ENCODE measurements around the gene RHAG. TPM values are rescaled to one million over a fixed set of nuclear protein-coding genes. Genes with fewer than 3 reads are reported as not detected.

Gene RHAG
- total and polyA plus RNA-seq, 2 experiments from 2014 or later = not detected

DNA sequence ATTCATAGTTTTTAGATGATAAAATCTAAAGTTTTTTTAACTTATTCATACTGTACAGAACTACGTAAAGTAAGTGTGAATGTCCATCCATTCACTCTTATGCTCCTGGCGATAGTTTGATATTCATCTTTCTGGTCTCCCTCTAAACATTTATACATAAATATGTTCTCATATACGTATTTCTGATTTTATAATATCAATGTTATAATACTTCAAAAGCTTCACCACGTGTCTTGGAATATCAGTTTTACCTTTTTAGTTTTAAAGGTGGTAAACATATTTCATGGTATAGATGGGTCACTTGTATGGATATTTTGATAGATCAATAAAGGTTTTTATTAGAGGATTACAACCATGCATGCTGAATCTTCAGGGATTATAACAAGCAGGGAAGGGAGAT is 10.3 kb upstream of the RHAG start:
- H3K79me2 ChIP-seq (replicated peaks; ENCODE audit: insufficient read depth) = no peaks in the 10 kb centered on the region
- no peak overlapping the region for H3K4me3 ChIP-seq
- no peaks in the 10 kb centered on the region for H3K9me3 Mint-ChIP-seq
- no peaks in the 10 kb centered on the region for H3K27me3 Mint-ChIP-seq (ENCODE audit: insufficient read depth, low read depth, poor library complexity)
- no peak overlapping the region for H3K4me3 Mint-ChIP-seq
- TF ChIP-seq JUNB (IDR thresholded peaks at IDR 0.05; ENCODE audit: unreplicated experiment) = no peak
- TF ChIP-seq, protein P1, sequence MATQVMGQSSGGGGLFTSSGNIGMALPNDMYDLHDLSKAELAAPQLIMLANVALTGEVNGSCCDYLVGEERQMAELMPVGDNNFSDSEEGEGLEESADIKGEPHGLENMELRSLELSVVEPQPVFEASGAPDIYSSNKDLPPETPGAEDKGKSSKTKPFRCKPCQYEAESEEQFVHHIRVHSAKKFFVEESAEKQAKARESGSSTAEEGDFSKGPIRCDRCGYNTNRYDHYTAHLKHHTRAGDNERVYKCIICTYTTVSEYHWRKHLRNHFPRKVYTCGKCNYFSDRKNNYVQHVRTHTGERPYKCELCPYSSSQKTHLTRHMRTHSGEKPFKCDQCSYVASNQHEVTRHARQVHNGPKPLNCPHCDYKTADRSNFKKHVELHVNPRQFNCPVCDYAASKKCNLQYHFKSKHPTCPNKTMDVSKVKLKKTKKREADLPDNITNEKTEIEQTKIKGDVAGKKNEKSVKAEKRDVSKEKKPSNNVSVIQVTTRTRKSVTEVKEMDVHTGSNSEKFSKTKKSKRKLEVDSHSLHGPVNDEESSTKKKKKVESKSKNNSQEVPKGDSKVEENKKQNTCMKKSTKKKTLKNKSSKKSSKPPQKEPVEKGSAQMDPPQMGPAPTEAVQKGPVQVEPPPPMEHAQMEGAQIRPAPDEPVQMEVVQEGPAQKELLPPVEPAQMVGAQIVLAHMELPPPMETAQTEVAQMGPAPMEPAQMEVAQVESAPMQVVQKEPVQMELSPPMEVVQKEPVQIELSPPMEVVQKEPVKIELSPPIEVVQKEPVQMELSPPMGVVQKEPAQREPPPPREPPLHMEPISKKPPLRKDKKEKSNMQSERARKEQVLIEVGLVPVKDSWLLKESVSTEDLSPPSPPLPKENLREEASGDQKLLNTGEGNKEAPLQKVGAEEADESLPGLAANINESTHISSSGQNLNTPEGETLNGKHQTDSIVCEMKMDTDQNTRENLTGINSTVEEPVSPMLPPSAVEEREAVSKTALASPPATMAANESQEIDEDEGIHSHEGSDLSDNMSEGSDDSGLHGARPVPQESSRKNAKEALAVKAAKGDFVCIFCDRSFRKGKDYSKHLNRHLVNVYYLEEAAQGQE (IDR thresholded peaks at IDR 0.05; ENCODE audit: unreplicated experiment) = no peak
- no peak for TF ChIP-seq CREB1 (CRISPR knock-in tag; IDR thresholded peaks at IDR 0.05; ENCODE audit: low read depth)
- TF ChIP-seq EZH2phosphoT487 (IDR thresholded peaks at IDR 0.05; ENCODE audit: unreplicated experiment) = no peak
- no peak for TF ChIP-seq ZNF331 (CRISPR knock-in tag; IDR thresholded peaks at IDR 0.05; ENCODE audit: low read depth)
- no peak for TF ChIP-seq ZNF114 (CRISPR knock-in tag; IDR thresholded peaks at IDR 0.05)
- TF ChIP-seq, protein P2, sequence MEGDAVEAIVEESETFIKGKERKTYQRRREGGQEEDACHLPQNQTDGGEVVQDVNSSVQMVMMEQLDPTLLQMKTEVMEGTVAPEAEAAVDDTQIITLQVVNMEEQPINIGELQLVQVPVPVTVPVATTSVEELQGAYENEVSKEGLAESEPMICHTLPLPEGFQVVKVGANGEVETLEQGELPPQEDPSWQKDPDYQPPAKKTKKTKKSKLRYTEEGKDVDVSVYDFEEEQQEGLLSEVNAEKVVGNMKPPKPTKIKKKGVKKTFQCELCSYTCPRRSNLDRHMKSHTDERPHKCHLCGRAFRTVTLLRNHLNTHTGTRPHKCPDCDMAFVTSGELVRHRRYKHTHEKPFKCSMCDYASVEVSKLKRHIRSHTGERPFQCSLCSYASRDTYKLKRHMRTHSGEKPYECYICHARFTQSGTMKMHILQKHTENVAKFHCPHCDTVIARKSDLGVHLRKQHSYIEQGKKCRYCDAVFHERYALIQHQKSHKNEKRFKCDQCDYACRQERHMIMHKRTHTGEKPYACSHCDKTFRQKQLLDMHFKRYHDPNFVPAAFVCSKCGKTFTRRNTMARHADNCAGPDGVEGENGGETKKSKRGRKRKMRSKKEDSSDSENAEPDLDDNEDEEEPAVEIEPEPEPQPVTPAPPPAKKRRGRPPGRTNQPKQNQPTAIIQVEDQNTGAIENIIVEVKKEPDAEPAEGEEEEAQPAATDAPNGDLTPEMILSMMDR (conservative IDR thresholded peaks at IDR 0.05; ENCODE audit: low read depth in 2 of 2) = no peak
- no peak for TF ChIP-seq NANOG (IDR thresholded peaks at IDR 0.05; ENCODE audit: borderline replicate concordance)
- TF ChIP-seq, protein P3, sequence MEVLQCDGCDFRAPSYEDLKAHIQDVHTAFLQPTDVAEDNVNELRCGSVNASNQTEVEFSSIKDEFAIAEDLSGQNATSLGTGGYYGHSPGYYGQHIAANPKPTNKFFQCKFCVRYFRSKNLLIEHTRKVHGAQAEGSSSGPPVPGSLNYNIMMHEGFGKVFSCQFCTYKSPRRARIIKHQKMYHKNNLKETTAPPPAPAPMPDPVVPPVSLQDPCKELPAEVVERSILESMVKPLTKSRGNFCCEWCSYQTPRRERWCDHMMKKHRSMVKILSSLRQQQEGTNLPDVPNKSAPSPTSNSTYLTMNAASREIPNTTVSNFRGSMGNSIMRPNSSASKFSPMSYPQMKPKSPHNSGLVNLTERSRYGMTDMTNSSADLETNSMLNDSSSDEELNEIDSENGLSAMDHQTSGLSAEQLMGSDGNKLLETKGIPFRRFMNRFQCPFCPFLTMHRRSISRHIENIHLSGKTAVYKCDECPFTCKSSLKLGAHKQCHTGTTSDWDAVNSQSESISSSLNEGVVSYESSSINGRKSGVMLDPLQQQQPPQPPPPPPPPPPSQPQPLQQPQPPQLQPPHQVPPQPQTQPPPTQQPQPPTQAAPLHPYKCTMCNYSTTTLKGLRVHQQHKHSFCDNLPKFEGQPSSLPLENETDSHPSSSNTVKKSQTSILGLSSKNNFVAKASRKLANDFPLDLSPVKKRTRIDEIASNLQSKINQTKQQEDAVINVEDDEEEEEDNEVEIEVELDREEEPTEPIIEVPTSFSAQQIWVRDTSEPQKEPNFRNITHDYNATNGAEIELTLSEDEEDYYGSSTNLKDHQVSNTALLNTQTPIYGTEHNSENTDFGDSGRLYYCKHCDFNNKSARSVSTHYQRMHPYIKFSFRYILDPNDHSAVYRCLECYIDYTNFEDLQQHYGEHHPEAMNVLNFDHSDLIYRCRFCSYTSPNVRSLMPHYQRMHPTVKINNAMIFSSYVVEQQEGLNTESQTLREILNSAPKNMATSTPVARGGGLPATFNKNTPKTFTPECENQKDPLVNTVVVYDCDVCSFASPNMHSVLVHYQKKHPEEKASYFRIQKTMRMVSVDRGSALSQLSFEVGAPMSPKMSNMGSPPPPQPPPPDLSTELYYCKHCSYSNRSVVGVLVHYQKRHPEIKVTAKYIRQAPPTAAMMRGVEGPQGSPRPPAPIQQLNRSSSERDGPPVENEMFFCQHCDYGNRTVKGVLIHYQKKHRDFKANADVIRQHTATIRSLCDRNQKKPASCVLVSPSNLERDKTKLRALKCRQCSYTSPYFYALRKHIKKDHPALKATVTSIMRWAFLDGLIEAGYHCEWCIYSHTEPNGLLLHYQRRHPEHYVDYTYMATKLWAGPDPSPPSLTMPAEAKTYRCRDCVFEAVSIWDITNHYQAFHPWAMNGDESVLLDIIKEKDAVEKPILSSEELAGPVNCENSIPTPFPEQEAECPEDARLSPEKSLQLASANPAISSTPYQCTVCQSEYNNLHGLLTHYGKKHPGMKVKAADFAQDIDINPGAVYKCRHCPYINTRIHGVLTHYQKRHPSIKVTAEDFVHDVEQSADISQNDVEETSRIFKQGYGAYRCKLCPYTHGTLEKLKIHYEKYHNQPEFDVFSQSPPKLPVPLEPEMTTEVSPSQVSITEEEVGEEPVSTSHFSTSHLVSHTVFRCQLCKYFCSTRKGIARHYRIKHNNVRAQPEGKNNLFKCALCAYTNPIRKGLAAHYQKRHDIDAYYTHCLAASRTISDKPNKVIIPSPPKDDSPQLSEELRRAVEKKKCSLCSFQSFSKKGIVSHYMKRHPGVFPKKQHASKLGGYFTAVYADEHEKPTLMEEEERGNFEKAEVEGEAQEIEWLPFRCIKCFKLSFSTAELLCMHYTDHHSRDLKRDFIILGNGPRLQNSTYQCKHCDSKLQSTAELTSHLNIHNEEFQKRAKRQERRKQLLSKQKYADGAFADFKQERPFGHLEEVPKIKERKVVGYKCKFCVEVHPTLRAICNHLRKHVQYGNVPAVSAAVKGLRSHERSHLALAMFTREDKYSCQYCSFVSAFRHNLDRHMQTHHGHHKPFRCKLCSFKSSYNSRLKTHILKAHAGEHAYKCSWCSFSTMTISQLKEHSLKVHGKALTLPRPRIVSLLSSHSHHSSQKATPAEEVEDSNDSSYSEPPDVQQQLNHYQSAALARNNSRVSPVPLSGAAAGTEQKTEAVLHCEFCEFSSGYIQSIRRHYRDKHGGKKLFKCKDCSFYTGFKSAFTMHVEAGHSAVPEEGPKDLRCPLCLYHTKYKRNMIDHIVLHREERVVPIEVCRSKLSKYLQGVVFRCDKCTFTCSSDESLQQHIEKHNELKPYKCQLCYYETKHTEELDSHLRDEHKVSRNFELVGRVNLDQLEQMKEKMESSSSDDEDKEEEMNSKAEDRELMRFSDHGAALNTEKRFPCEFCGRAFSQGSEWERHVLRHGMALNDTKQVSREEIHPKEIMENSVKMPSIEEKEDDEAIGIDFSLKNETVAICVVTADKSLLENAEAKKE (CRISPR knock-in tag; IDR thresholded peaks at IDR 0.05) = no peak
- TF ChIP-seq EZH2 (IDR thresholded peaks at IDR 0.05; ENCODE audit: low read depth, unreplicated experiment) = no peak
- no peak for TF ChIP-seq POLR2AphosphoS5 (IDR thresholded peaks at IDR 0.05; ENCODE audit: low read depth)
- H3K36me3 Mint-ChIP-seq (ENCODE audit: low read depth) = no peaks in the 10 kb centered on the region
- no peaks in the 10 kb centered on the region for H3K36me3 ChIP-seq (ENCODE audit: insufficient read depth)
- no peaks in the 10 kb centered on the region for H3F3A ChIP-seq (replicated peaks; ENCODE audit: low read depth)
- no peak for ATAC-seq
- no peaks in the 10 kb centered on the region for H3K4me1 Mint-ChIP-seq
- no peak overlapping the region for H2AFZ ChIP-seq
- H3K4me1 ChIP-seq (ENCODE audit: insufficient read depth) = no peaks in the 10 kb centered on the region
- H3K27ac Mint-ChIP-seq = no peak overlapping the region
- no peaks in the 10 kb centered on the region for H3K27me3 ChIP-seq (ENCODE audit: insufficient read depth)
- no peak overlapping the region for H3K4me2 ChIP-seq
- H3K9me2 ChIP-seq (ENCODE audit: insufficient read depth) = no peaks in the 10 kb centered on the region
- no peak overlapping the region for H3K27ac ChIP-seq (ENCODE audit: low read depth)
- DNase-seq (ENCODE audit: low spot score) = no peak
- no peaks in the 10 kb centered on the region for H4K20me1 ChIP-seq (replicated peaks; ENCODE audit: insufficient read depth)

Measured in GM23338 (cell line).